ENCODE results near the gene SCML1.

Gene SCML1

DNA sequence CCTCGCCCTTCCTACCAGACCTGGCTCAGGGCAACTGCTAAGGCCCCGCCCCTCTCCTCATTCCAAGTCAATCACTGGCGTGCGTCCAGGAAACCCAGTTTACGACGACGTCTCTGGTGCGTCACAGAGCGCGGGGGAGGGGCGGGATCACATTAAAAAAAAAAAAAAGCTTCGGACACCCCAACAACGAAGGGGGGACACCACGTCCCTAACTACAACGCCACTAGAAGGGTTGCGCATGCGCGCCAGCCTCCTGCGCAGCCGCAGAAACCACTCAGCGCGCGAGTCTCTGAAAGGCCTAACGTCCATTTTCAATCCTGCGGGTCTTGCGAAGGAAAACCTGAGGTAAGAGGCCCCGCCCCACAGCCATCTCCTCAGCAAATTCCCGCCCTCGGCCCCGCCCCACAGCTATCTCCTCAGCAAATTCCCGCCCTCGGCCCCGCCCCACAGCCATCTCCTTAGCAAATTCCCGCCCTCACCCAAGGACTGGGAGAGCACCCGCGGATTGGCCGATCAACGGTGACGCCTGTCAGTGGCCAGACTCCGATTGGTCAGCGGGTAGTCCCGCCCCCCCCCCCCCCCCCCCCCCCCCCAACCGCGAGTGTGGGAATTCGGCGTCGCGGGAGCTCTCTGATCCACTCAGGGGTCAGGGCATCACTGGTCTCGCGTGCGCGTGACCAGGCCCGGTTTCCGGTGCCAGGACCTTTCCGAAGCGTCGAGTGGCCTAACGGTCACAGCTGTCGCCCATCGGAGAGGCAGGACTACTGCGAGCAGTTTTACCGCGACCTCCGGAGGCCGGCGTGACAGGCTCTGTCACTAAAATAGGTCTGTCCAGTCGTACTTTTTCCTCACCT, at the start of gene SCML1:
TSS of gene SCML1 (plus strand) at position 638 of the 854 bp plus-strand sequence. CDS start 6,694 bp downstream, outside the sequence.
- peak; percentile 75 for DNase-seq

GRCh38 chrX:17687648-17688047, 49.6 kb upstream of the SCML1 start:
- DNase-seq = no peak

DNA sequence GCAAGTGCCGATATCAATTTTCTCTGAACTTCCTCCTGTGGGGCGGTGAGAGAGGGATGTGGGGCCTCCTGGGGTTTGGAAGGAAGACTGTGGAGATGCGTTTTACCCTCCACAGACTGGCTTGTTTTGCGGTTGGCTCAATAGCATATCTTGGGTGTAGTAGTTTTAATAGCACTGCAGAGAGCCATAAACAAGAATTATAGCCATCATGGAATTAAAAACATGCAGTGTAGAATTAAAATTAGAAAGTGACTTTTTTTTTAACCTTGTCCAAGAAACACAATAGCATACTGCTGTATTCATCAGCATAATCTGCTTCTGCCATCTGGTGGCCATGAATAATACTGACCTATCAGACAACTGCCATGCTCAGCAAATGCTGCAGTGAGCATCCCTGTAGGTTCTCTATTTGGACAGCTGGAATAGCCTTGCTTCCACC, 47.3 kb upstream of the SCML1 start:
- DNase-seq = peak; percentile 14

DNA sequence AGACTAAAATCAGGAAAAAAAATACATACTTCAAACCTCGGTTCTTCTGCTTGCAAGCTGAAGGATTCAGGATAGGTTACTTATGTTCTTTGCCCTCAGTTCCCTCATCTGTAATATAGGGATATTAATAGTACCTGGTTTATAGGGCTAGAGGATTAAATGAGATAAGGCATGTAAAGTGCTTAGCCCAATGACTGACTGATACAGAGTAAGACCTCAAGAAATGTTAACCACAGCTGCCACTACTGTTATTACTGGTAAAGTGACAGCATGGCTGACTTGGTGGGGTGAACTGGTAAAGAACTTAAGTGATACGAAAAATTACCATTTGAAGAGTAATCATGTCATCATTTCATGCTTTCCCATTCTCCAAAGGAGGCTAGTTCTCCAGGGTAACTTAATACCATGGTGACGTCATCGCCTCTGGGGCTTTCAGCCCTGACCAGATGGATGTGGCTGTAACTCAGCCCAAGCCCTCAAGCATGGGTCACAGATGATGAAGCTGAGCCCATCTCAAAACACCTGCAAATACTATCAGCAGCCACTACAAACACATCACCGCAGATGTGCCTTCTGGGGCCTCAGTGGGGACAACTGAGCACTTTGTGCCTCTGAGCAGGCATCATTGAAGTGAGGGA, 44.5 kb upstream of the SCML1 start:
- no peak for DNase-seq

GRCh38 chrX:17697191-17697590, 40.1 kb upstream of the SCML1 start:
- no peak for DNase-seq

GRCh38 chrX:17700976-17701375, 36.3 kb upstream of the SCML1 start:
- DNase-seq = no peak

DNA sequence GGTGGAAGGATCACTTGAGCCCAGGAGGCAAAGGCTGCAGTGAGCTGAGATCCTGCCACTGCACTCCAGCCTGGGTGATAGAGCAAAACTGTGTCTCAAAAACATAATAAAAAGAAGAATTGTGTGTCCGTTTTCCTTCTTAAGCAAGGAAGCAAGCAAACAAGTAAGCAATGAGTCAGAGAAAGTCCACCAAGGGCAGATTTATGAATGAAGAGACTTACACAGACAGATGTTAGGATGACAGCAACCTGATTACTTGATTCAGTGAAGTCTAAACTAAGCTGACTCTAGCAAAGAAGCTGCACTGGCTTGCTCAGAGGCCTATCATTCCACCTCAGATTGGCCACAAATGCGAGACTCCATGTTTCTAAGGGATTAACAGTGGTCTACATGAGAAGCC, 34.1 kb upstream of the SCML1 start:
- DNase-seq = no peak

GRCh38 chrX:17705211-17705610, 32.1 kb upstream of the SCML1 start:
- DNase-seq = no peak

DNA sequence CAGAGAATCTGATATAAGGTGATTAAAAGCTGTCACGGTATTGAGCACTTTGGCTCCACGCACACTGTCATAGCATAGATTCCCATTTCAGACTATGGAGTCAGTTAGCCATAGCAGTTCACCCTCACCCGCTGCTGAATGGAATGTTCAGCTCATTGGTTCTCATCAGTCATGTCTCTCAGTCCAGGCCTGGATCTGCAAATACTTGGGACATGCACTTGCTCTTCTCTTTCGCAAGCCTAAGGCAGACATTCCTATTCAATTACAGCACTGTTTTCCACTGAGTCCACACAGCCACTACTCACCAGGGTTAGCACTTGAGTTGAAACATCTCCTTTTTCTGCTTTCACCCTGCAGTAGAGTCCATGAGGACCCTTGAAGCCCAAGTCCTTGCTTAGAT, 30.6 kb upstream of the SCML1 start:
- no peak for DNase-seq

GRCh38 chrX:17707731-17708130, 29.6 kb upstream of the SCML1 start:
- DNase-seq = no peak

DNA sequence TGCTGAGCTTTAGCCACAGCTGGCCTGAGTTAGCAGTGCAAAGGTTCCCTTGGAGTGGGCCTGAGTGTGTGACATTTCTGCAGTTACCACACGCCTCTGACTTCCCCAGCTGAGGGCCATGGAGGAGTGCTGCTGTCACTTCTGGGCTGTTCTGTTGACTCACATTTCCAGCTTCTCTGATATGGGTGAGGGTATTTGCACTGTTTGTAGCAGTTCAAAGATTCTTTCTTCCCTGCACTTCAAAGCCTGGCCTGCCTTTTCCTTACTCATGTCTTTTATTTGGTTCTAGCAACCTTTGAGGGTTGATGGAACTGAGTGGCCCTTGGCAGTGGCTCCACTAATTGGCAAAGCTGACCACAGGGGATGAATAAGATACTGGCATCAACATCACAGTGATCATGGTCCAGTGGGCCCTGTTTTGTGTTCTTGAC, 26.4 kb upstream of the SCML1 start:
- no peak for DNase-seq

GRCh38 chrX:17713288-17713687, 24.0 kb upstream of the SCML1 start:
- no peak for DNase-seq

GRCh38 chrX:17718649-17719165, 18.6 kb upstream of the SCML1 start:
- DNase-seq = no peak

DNA sequence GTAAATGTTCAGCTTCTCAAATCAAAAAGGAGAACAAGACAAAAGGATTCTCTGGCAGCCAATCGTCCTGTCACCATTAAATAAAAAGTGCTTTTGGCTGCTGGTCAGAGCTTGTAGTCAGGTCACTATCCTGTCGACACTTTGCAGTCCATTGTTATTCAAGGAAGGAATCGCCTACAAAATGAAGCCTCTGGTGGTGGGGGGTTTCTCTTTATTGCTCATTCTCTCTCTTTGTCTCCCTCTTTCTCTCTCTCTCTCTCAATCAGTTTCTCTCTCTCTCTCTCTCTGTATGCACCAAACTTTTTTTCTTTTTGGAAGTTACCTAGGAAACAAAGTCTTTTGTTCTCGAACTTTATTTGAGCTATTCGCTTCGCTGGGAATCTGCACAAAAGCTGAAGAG, 17.6 kb upstream of the SCML1 start:
- no peak for DNase-seq

GRCh38 chrX:17721715-17722114, 15.6 kb upstream of the SCML1 start:
- DNase-seq = no peak

DNA sequence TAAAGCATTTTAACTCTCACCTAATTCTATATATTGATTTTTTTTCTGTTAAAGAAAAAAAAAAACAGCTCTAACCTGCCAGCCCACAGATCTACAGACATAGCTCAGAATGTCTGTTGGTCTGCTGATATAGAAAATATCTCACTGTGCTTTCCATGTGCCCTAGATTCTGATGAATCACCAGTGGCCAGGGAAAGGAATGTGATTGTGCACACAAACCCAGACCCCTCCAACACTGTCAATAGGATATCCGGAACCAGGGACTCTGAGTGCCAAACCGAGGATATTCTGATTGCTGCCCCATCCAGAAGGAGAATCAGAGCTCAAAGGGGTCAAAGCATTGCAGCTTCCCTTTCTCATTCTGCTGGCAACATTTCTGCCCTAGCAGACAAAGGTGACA, 12.1 kb upstream of the SCML1 start:
- no peak for DNase-seq

DNA sequence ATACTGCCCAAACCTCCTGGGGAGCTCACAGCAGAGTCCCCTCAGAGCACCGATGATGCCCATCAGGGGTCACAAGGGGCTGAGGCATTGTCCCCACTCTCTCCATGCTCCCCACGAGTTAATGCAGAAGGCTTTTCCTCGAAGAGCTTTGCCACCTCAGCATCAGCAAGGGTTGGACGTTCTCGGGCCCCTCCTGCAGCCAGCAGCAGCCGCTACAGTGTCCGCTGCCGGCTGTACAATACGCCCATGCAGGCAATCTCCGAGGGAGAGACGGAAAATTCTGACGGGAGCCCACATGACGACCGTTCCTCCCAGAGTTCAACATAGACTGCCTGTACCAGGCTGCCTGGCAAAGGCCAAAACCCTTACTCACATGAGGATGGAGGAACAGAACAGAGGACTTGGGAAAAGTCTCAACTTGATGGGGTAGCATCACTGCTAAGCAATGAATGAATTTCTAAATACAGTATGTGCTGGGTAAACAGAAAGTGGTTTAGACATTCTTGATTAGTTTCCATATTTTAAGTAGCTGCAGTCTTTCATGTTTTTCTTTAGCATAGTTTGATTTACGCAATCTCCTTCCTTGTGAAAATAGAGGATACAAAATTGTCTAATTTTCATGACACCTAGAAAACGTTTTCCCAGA, 5.0 kb upstream of the SCML1 start:
- no peak for DNase-seq

DNA sequence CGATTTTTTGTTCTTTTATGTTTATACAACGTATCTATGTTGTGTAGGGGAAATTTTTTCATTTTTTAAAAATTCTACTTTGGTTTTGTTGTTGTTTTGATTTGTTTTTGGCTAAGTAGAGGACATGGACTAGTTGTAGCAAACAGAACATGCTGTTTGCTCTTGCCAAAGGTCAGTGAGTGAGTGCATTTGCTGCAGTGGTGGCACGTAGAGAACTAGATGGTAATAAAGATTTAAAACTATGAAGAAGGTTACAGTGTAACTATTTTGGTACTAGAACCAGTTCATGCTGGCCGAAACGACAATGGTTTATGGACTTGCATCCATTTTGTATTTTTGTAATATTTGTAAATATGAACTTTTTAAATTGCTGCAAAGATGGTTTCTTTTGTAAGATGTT, 1.9 kb upstream of the SCML1 start:
- no peak for DNase-seq

DNA sequence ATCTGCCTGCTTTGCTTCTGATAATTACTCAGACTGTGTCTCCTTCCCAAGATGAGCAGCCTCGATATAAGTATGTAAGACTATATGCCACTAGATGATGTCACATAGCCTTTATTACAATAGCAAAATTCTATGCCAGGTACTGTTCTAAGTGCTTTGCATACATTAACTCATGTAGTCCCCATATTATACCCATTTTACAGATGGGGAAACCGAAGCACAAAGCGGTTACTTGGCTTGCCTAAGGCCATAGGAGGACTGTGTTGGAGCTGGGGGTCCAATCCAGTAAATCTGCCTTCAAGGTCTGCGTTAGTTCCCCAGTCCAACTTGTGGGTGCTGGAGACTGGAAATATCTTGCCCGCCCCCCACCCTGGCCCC, 826 bp upstream of the SCML1 start:
- DNase-seq = no peak

- DNase-seq = peak; percentile 16
Observed at GRCh38 chrX:17737710-17737985, 355 bp downstream of the SCML1 start.

GRCh38 chrX:17737986-17738713, 857 bp downstream of the SCML1 start:
- peak; percentile 10 for DNase-seq

- DNase-seq = no peak
Observed at GRCh38 chrX:17738737-17739535, 1.6 kb downstream of the SCML1 start.

All from activated gamma-delta T cell treated with Interleukin-2 at 50 U/mL for 16 hours (primary cell).